Middle frontal gyrus (tissue), 1 donor: Measurements from ENCODE around the gene AVL9.
A peak's percentile ranks its signal among the peaks of the same experiment; 100 is the strongest.
"Not testable (repeated sequence)": the region's sequence is repeated elsewhere in the genome, so short reads cannot be mapped to it uniquely, and the experiment has no call there.

ENCODE experiments used
- DNase-seq: peaks from one replicate; pipeline ENCODE4 v3.0.0-alpha.2; 2015; ENCODE audit warnings: low spot score; ENCODE audit errors: extremely low spot score

AVL9 gene

DNA sequence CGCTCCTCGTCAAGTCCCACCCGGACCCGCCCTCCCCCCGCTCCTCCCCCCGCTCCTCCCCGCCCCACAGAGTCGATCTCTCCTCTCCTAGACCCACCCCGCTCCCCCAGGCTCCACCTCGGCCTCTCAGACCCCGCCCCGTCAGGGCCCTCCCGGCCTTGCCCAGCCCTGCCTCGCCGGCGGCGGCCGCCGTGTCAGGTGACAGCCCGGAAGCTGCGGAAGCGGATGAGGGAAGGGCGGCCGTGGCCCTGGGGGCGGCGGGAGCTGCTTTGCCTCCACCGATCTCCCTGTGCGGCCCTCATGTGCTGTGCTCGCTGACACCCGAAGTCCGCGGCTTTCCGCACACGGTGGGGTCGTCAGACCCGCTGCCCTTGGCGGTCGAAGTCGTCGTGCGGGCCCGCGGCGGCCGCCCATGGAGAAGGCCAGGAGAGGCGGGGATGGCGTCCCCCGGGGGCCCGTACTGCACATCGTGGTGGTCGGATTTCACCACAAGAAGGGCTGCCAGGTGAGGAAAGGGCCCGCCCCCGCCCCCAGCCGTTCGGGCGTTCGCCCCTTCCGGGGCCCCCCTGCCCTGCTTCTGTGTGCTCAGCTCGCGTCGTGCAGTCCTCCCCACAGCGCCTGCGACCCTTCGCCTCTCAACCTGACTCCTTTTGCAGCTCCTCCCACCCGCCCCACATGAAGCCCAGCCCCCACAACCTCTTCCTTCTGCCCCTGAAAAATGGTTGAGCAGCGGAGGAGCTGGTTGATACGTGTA lies at the start of gene AVL9:
AVL9 (plus strand) TSS at position 192 of the 754 bp plus-strand sequence; CDS start at position 413, 221 bp downstream.
- peak; percentile 82 for DNase-seq

DNA sequence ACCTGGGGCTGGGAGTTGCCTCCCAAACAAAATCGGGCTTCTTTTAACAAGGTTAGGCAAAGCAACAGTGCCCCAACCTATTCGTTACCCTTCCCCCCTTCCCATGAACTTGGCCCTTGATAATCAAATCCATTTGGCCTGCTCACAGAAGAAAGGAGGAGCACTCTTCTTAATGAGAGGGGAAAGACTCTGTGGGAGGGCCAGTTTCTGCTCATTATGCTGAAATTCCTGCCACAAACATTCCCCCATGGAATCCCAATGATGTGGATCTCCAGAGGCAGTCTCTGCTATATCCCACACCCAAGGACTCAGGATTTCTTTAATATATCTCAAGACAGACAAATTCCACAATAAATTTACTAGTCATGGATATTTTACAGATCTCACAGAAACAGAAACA lies 48.1 kb upstream of the AVL9 start:
- no peak for DNase-seq

DNA sequence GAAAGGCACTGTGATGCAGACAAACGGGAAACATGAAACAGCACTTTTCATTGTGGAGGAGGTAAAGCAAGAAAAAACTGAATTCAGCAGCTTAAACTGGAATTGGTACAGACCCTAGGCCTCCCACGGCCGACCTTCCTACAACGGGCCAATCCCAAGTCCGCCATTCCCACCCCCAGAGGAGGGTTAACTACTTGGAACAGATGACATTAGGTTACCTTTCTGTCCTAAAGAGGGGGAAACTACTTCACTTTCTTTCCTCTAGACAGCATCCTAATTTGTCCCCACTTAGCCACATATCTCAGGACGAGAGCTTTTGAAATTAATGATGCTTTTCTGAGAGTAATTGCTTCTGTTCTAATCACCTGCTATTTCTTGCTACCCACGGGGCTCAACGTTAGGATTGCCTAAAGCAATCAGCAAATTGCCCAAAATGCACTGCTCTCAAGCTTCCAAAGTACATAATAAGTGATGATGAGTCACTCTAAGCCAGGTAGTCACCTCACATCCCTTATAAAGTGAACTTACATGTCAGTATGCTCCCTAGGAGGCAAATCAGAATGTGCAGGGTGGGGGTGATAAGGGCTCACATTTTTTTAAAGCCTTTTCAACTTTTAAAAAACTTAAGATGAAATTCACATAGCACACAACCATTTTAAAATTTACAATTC lies 41.8 kb upstream of the AVL9 start:
- no peak for DNase-seq

DNA sequence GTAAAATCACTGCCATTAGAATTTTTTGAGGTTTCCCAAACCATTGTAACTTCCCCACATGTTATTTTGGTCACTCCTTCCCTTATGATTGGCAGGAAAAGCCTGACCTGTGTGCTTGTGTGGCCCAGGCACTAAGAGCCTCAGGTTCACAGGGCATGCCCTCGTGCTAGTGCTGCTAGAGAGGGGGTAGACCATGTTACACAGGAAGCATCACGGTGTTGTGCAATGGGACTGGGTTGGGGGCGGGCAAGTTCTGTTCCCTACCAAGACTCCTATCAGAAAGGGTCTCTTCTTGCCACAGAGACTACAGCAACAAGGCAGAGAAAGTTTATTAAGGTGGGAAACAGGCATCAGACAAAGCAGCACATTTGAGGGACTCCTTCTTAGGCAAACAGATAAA lies 37.3 kb upstream of the AVL9 start:
- DNase-seq, result no peak

DNA sequence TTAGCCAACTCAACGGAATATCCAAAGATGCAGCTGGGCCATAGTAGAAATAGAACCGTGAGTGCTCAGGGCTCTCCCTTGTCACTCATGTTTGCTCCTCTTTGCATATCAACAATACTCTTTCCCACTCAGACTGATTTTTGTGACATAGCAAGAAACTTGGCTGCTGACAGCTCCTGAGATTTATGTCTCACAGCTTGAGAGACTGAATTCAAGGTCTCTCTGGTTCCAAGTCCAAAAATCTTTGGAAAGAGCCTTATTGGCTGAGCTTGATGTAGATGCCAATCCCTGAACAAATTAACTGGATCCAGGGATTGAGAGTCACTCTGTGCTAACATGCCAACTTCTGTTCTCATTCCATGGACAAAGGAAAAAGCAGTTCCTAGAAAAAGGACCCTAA lies 35.5 kb upstream of the AVL9 start:
- no peak for DNase-seq

DNA sequence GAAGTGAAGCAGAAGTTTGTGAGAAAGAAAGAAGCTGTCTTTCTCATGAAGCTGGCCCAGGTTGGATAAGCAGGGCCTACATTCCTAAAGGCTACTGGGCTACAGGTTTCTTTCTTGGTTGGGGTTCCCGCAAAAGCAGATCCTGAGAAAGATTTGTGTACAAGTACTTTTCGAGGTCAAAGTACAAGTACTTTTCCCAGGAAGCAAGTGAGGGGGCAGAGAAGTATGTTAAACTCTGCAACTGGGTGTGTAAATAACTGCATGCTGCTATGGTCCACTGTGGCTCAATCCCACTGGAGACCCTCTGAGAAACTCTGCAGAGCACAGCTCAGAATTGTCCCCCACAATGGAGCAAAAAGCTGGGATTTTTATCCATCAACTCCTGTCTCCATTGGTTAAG lies 33.8 kb upstream of the AVL9 start:
- DNase-seq, result no peak

DNA sequence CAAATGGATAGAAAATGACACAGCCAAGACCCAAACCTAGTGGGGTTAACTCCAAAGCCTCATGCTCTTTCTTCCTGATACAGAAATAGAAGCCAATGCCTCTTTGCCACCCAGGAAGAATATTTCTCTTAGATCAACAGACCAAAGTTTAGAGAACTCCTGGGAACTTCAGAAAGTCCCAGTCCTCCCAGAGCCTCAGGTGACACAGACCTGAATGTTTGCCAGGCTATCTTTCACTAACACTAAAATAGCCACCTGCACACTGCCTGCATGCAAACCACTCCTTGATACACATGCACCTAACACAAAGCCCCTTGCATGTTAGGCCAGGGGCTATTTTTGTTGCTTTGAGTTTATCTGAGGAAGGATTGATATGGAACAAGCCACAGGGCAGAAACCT lies 32.8 kb upstream of the AVL9 start:
- no peak for DNase-seq

DNA sequence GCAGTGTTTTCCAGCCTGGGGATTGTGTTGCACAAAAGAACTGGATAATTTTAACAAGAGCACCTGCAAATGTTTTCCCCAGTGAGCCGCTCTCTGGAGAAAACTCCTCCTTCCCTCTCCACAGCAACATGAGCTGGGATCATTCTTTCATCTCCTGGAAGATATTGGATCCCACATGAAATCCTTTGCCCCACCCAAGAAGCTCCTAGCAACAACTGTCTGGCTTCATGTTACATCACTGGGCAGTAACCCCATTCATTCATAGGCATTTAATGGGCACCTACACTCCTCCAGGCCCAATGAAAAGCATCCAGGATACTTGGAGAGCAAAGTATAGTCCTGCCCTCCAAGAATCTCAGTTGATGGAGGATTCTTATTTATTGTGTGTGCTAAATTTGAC lies 32.3 kb upstream of the AVL9 start:
- no peak for DNase-seq

DNA sequence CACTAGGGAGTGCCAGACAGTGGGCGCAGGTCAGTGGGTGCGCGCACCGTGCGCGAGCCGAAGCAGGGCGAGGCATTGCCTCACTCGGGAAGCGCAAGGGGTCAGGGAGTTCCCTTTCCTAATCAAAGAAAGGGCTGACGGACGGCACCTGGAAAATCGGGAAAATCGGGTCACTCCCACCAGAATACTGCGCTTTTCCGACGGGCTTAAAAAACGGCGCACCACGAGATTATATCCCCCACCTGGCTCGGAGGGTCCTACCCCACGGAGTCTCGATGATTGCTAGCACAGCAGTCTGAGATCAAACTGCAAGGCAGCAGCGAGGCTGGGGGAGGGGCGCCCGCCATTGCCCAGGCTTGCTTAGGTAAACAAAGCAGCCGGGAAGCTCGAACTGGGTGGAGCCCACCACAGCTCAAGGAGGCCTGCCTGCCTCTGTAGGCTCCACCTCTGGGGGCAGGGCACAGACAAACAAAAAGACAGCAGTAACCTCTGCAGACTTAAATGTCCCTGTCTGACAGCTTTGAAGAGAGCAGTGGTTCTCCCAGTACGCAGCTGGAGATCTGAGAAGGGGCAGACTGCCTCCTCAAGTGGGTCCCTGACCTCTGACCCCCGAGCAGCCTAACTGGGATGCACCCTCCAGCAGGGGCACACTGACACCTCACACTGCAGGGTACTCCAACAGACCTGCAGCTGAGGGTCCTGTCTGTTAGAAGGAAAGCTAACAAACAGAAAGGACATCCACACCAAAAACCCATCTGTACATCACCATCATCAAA lies 30.5 kb upstream of the AVL9 start:
- not testable (repeated sequence) for DNase-seq

DNA sequence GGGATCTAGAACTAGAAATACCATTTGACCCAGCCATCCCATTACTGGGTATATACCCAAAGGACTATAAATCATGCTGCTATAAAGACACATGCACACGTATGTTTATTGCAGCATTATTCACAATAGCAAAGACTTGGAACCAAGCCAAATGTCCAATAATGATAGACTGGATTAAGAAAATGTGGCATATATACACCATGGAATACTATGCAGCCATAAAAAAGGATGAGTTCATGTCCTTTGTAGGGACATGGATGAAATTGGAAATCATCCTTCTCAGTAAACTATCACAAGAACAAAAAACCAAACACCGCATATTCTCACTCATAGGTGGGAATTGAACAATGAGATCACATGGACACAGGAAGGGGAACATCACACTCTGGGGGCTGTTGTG lies 25.3 kb upstream of the AVL9 start:
- DNase-seq, result not testable (repeated sequence)

DNA sequence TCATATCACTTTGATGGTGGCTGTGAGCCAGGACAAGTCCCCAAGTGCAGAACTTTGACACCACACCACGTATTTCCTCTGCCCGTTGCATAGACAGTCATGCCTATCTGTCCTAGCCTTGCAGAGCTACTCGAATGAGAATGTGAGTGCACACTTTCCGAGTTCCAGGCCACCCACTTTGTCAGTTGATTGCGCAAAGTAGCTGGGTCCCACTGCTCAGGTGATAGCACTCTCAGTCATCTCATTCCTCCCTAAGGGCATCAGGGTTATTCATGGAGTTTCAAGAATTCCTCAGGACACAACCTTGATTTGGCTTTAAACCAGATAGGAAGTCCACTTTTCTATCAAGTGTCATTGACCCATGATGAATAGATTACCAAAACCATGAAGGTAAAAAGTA lies 24.4 kb upstream of the AVL9 start:
- no peak for DNase-seq

DNA sequence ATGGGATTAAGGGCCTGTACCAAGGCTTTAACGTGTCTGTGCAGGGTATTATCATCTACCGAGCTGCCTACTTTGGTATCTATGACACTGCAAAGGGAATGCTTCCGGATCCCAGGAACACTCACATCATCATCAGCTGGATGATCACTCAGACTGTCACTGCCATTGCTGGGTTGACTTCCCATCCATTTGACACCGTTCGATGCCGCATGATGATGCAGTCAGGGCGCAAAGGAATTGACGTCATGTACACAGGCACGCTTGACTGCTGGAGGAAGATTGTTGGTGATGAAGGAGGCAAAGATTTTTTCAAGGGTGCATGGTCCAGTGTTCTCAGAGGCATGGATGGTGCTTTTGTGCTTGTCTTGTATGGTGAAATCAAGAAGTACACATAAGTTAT lies 23.3 kb upstream of the AVL9 start:
- no peak for DNase-seq

DNA sequence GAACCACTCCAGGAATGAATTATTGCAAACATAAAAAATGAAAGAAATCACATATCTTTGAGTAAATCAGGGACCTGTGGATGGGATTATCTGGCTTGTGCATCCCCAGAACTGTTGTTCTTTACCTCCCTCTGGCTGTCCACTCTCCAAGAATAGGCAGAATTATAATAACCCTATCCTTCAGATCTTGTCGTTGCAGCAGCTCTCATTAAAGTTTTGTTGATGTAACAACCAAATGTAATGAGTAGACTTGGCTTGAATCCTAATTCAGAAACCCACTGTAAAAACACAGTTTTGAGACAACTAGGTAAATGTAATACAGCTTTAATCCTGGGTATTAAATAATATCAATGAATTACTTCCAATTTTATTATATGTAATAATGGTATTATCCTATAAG lies 21.3 kb upstream of the AVL9 start:
- no peak for DNase-seq

DNA sequence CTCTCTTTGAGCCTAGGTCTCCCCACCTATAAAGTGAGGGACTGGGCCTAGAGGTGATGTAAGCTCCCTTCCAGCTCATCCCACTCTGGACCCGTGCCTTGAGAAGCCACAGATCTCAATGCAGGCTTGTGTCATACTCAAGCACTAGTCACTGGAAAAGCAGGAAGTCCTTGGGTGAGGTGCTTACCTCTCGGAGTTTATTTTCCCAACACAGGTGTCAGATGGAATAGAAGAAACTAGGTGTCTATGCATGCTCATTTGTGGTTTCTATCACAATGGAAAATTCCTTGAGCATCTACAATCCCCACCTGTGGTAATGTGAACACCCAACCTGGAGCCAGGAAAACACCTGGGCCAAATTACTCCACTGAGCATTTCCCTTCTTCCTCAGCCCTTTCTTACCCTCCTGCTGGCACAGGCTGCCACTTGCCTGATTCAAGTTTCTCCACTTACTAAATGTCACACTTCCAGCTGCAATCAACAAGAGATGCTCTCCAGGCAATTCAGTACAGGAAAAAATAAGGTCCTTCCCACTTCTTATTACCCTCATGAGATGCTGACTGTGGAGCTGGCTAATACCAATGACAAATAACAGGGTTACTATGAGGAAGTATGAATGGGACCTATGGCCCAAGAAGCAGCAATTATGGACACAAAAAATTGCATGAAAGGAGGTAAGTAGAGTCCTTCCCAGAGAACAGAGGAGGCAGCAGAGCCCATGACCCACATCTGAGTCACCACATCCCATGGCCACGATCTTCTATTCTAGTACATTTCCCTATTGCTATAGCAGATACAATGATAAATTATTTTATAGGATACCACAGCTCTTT lies 18.3 kb upstream of the AVL9 start:
- no peak for DNase-seq

DNA sequence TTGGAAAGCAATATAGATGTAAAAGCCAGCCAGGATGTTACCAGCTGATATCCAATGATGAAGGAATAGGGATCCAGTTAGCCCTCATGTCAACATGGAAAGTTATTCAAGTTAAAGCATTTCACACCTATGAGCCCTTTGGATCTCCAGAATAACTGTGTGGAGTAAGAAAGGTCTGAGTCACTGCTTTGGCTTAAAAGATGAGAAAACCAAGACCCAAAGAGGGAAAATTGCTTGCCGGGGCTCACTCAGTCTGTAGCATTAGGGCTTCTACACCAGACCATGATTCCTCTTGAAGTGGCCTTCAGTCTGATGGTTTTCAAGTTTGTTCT lies 17.7 kb upstream of the AVL9 start:
- DNase-seq, result no peak

DNA sequence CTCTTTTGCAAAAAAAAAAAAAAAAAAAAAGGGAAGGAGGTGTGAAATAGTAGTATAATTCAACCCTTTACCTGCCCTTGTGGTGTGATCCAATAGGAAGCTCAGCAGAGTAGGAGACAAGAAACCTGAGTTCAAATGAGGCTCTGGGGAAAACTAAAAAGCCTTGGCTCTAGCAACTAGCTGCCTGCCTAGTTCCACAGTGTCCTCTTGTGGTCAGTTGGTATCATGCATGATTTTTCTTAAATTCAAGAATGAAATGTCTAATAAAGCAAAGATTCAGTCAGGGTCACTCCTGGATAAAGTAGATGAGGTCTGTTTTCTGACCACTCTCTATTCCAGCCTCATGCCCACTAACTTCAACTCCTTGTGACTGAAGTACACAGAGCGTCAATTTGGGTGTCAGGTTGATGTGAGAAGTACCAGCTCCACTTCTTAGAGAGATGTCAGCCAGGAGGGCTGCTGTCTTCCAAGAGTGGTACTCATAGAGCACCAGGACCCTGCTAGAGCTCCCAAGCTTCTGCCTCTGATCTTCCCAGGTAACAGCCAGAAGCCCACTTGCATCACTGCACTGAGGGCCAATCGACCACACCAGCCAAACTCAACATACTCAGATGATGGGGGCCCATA lies 15.6 kb upstream of the AVL9 start:
- DNase-seq, result no peak

DNA sequence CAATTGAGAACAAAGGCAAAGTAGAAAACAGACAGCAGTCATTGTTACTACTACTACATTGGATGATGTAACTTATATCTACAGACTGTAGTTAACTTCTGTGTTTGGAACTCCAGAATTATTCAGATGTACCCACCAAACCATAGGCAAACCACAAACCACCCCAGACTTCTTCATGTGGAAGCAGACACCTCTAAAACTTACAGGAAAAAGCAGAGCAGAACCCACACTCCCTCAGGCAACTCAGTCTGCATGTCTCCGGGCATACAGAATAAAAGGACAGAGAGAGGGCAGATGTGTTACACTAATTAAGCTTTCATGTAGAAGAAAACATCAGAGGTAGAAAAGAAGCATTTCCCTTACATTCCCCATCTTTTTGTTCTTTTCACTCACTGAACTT lies 14.1 kb upstream of the AVL9 start:
- no peak for DNase-seq

DNA sequence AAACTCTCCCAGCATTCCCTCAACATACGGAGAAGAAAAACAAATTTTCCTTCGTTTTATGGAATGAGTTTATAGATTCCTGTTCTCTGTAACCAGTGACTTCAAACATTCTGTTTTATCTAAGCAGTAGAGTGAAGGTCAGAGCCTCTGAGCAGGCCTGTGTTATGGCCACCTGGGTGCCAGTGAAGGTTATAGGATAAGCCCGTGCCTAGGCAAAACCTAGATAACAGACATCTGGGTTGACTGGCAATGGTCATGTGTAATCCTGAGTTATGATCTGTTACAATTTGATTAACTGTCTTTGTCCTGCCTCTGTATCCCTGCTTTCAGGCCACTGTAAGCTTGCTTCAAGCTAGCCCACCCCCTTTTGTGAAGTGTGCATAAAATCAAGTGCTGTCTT lies 13.4 kb upstream of the AVL9 start:
- DNase-seq, result no peak

DNA sequence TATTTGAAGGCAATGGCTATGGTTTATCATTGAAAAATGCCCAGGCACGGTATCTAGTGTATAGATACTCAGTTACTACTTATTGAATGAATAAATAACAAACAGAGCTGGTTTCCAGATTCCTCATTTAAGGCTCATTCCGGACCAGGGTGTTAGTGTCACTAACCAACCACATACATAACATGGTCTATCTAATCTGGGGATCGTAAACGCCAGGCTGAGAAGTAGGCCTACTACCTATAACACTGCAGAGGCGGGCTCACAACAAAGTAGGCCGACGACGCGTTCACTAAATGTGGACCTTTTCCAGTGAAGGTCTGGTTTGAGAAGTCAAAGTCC lies 5.5 kb upstream of the AVL9 start:
- DNase-seq, result no peak

DNA sequence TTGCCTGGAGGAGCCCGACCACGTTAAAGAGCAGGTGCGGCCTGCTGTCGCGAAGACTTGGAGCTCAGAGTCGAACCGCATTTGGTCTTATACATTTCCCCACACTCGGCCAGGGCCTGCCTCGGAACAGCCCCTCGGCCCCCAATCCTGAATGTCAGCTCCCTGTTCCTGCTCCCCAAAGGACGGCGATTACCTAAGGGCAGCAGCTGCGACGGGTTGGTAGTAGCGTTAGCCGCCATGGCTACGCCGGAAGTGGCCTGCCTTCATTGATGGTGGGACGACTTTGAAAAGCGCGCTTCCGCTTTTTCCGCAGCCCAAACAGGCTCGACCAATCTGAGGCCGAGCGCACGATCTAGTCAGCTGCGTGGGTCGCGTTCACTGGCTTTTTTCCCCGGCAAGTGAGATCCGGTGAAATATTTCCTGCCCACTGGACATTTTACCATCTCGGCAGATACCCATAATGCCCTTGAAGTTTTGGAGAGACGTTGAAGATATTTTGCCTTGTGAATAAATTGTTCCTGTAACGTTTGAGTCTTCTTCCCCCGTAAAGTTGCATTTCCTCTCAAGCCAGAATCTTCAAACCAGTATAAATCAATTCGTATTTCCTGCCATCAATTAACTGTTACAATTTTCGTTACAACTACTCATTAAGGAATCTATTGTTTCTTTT lies 5.0 kb upstream of the AVL9 start, which contains the start of gene LSM5:
LSM5 (minus strand) TSS at position 254 of the 670 bp plus-strand sequence; CDS start at position 239, 15 bp downstream.
- peak; percentile 88 for DNase-seq

DNA sequence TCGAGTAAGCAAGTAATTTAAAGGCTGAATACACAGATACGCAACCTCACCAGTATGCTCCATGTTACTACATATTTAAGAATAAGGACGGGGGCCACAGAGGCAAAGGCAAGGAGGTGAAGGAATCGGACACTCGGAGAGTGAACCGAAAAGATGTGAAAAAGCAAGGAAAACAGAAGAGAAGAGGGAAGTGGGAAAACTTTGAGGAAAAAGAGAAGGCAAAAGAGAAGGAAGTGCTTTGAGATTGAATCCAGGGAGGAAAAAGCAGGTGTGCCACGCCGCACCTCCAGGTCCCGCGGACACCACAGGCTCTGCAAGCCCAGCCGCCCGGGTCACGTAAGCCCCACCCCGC lies 367 bp upstream of the AVL9 start:
- no peak for DNase-seq
